HG02571 (cell line): Measurements from ENCODE around the gene RNU1-4.
"Not testable (repeated sequence)": the region's sequence is repeated elsewhere in the genome, so short reads cannot be mapped to it uniquely, and the experiment has no call there.

Experiments
- ATAC-seq: cut with Tn5 transposase; IDR thresholded peaks from one replicate; pipeline ENCODE4 v1.9.1; 2021; ENCODE audit warnings: mild to moderate bottlenecking, moderate library complexity; ENCODE audit not compliant: unreplicated experiment

RNU1-4 gene

GRCh38 chr1:16787711-16788110 lies 47.4 kb downstream of the RNU1-4 start:
- ATAC-seq = not testable (repeated sequence)
